SU-DHL-6 (cell line): ENCODE measurements around the gene IMMT.

Experiments used
- CTCF ChIP-seq: fragments of 200-600 bp; sonication (generic); IDR thresholded peaks from one replicate; pipeline ENCODE4 v1.5.1; 2017; ENCODE audit warnings: antibody characterized with exemption, mild to moderate bottlenecking, low read length, moderate library complexity; ENCODE audit not compliant: insufficient read depth, poor library complexity, severe bottlenecking
- EZH2phosphoT487 ChIP-seq: fragments of 200-600 bp; sonication (generic), shearing (Covaris generic); conservative IDR thresholded peaks from 2 replicates; pipeline ENCODE4 v1.6.1; 2018; ENCODE audit warnings: mild to moderate bottlenecking, antibody characterized with exemption, low read length, moderate library complexity, mixed read lengths

GRCh38 chr2:86160156-86160952 lies 34.9 kb downstream of the IMMT start:
- TF ChIP-seq CTCF, result no peak
- TF ChIP-seq EZH2phosphoT487, result no peak
